Subcutaneous adipose tissue (tissue), 4 donors: ENCODE data around the gene NCL. TPM values are rescaled to one million over a fixed set of nuclear protein-coding genes. Genes with fewer than 3 reads are reported as not detected.

Experiments
- total RNA-seq, 4 donors: library from RNA; depleted of rRNA; stranded (reverse); fragments of >200 nt; gene quantifications; one replicate each; pipeline ENCODE4 v1.1.0, GENCODE V29; 2016
- TF ChIP-seq, protein P1 (sequence below): fragments of 450-650 bp; IDR thresholded peaks from one replicate; pipeline ENCODE4 v1.5.1; 2016; ENCODE audit warnings: low read depth, mild to moderate bottlenecking, control low read depth, antibody characterized with exemption, moderate library complexity

The NCL gene
- total RNA-seq, 4 donors from 2014 or later: 136 to 247 (median 197) TPM

- TF ChIP-seq, protein P1, sequence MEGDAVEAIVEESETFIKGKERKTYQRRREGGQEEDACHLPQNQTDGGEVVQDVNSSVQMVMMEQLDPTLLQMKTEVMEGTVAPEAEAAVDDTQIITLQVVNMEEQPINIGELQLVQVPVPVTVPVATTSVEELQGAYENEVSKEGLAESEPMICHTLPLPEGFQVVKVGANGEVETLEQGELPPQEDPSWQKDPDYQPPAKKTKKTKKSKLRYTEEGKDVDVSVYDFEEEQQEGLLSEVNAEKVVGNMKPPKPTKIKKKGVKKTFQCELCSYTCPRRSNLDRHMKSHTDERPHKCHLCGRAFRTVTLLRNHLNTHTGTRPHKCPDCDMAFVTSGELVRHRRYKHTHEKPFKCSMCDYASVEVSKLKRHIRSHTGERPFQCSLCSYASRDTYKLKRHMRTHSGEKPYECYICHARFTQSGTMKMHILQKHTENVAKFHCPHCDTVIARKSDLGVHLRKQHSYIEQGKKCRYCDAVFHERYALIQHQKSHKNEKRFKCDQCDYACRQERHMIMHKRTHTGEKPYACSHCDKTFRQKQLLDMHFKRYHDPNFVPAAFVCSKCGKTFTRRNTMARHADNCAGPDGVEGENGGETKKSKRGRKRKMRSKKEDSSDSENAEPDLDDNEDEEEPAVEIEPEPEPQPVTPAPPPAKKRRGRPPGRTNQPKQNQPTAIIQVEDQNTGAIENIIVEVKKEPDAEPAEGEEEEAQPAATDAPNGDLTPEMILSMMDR: no peak
These were observed 7.2 kb downstream of the NCL start for GRCh38 chr2:231457101-231457500.

DNA sequence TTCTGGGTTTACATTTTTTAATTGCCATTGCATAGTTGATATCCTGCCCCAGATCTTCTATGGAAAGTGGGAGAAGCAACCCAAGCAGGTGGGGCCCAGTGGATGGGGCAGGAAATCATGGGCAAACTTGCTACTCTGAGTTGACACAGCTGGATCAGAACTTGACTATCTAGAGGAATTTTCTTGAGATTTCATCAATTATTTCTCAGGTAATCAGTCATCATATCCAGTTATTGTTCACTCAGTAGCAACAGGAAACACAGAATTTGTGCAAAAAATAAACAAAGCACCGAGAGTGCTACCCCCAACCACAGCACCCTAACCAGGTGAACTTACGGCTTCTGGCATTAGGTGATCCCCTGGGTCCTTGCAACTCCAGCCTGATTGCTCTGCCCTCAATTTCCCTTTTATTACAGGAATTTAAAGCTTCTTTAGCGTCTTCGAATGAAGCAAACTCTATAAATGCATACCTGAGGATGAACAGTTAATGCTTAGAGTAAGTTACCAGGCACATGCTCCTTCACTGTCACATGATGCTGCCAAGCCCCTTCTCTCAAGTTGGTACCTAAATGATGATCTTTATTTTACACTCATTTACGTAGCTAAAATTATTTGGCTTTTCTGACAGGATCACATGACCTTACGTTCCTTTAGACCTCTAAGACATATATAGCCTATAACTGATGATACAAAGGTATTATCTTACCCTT is 7.8 kb downstream of the NCL start:
- TF ChIP-seq, protein P1: no peak

GRCh38 chr2:231455890-231456289 is 8.4 kb downstream of the NCL start:
- TF ChIP-seq, protein P1: no peak

DNA sequence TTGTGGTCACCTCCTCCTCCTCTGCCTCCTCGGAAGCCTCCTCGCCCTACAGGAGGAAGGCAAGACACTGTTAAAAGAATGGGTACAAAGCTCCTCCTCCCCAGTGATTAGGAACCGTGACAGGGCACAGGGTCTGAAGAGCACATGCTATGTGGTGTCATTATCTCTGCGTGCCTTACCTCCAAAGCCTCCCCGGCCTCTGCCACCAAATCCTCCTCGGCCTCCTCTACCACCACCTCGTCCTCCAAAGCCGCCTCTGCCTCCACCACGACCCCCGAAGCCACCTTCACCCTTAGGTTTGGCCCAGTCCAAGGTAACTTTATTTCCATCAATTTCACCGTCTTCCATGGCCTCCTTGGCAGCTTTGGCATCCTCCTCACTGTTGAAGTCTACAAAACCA is 9.1 kb downstream of the NCL start:
- TF ChIP-seq, protein P1: no peak

DNA sequence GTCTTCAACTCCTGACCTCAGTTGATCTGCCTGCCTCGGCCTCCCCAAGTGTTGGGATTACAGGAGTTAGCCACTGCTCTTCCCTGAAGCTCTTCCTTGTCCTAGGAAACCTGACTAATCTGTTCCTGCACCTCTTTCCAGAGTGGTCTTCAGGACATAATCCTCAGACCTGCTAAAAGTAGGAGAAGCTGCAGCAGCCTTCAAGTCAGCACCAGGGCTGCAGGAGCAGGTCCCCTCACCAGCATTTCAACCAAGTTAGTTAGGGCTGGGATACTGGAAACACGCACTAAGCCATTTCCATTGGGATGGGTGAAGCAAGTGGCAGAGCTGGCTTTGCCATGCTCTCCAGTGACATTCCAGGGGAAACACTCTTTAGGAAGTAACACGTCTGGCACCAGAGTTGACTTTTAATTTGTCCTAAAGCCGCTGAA is 9.9 kb downstream of the NCL start:
- TF ChIP-seq, protein P1: no peak

DNA sequence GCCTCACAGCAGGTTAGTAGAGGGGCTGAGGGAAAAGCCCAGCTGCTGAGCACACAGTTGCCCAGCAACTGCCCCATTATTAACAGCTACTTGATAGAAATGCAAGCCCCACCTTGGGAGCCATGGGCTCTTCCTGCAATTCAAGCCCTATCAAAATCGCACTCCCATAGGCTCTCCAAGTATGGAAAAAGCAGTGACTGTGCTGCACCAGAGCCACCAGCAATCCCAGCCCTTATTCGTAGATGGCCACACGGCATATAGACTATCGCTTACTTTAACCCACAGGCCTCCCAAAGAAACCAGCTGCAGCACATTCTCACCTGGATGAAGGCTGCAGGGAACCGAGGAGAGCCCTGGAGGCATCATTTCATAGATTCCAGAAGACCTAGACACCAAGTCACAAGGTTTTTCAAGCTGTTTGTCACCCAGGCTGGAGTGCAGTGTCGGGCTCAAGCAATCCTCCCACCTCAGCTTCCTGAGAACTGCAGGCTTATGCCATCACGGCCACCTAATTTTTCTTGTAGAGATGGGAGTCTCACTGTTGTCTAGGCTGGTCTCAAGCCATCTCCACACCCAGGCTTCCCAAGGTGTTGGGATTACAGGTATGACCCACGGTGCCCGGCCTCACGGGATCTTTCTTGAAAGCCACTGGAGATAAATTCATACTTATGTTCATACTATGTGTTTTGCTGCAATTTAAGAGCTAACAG is 11.3 kb downstream of the NCL start:
- TF ChIP-seq, protein P1: no peak

DNA sequence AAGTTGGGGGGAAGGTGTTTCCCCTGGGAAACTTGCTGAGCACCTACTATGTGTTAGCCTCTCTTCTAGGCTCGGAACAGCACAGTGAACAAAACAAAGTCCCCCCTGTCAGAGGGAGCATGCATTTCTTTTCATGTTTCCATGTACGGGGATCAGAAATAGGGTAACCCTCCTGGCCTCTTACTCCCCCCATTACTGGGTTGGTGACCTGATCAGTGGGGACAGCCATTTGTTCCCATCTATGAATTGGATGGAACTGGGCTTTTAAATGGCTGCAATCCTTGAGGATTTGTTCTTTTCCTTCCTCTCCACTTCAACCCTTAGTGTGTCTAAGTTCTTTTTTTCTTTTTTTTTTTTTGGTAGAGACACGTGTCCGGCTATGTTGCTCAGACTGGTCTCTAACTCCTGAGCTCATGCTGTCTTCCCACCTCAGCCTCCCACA is 13.7 kb downstream of the NCL start:
- TF ChIP-seq, protein P1: no peak
